ENCODE data around the gene NCOR1.

Gene NCOR1

DNA sequence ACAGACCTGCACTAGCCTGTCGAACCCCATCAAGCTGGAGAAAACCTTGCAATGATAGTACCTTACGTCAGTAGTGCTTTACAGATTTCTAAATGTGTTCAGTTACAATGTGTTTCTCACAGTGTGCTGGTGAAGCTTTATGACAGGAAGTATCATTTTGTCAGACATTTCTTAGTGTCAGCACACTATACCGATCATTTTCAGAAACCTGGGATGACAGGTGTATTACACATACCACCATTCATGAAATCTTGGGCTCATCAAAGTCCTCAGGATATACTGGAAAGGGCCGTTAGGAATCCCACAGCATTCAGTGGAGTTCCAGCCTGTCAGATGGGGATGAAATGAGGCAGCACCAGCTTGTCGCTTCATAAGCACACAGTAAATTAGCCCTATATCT, 188.4 kb downstream of the NCOR1 start:
- Histone ChIP-seq H3K4me1 (peaks cover 8% of the 10 kb centered on the region; the same call in 1 of the 2 replicates), H3K4me3 (no peak overlapping the region), H3K27me3 (no peaks in the 10 kb centered on the region), H3K9me3 (no peaks in the 10 kb centered on the region), H3K36me3 (peaks cover 96% of the 10 kb centered on the region), H3K27ac (no peak overlapping the region), H3K4me2 (no peak overlapping the region), H4K20me1 (peaks cover 42% of the 10 kb centered on the region), H3K9ac (no peak overlapping the region)
- TF ChIP-seq Cebpa-rat (IDR thresholded peaks at IDR 0.05), result no peak

DNA sequence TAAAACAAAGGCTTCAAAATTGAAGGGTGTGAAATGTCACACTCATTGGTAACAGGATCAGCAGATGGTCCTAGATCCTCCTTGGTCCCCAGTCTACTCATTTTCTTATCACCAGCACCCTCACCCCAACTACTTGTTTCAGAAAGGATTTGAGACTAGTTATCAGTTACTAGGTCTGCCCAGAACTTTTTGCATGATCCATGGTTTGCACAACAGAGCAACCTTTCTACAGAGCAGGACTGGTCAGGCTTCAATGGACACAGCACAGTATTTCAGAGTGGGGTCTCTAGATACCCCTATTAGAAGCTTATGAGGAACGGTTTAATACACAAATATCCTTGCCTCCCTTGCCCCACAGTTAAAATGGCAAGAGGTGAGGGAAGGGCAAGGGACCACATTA, 190.1 kb downstream of the NCOR1 start:
- peaks cover 94% of the 10 kb centered on the region for H3K36me3 ChIP-seq
- H3K9ac ChIP-seq, result no peak overlapping the region
- H3K27ac ChIP-seq, result no peak overlapping the region
- H3K4me2 ChIP-seq, result no peak overlapping the region
- H3K27me3 ChIP-seq, result no peaks in the 10 kb centered on the region
- H3K9me3 ChIP-seq, result no peaks in the 10 kb centered on the region
- no peak for TF ChIP-seq Cebpa-rat (IDR thresholded peaks at IDR 0.05)
- peaks cover 8% of the 10 kb centered on the region; the same call in 1 of the 2 replicates for H3K4me1 ChIP-seq
- H4K20me1 ChIP-seq, result peaks cover 58% of the 10 kb centered on the region
- H3K4me3 ChIP-seq, result no peak overlapping the region

DNA sequence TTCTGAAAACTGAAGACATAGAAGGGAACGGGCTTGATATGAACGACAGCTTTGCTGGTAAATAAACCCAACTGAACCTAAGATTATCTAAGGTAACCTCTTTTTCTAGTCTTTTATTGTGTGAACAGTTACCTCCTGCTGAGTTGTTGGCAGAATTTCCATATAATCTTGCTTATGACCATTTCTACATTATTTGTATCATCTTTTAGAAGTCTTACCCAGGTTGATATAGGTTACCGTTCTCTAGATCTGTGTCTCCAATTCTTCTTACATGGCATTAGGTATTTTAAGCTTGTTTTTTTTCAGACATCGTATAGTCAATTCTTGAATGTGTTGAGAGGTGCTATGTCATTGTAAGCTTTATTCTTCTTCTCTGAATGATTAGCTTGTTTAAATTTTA, 191.5 kb downstream of the NCOR1 start:
- Histone ChIP-seq H3K9me3 (no peaks in the 10 kb centered on the region), H4K20me1 (peaks cover 66% of the 10 kb centered on the region), H3K36me3 (peaks cover 90% of the 10 kb centered on the region), H3K4me2 (no peak overlapping the region), H3K4me1 (peaks cover 8% of the 10 kb centered on the region; the same call in 1 of the 2 replicates), H3K27me3 (no peaks in the 10 kb centered on the region), H3K9ac (no peak overlapping the region), H3K4me3 (no peak overlapping the region), H3K27ac (no peak overlapping the region)
- no peak for TF ChIP-seq Cebpa-rat (IDR thresholded peaks at IDR 0.05)

DNA sequence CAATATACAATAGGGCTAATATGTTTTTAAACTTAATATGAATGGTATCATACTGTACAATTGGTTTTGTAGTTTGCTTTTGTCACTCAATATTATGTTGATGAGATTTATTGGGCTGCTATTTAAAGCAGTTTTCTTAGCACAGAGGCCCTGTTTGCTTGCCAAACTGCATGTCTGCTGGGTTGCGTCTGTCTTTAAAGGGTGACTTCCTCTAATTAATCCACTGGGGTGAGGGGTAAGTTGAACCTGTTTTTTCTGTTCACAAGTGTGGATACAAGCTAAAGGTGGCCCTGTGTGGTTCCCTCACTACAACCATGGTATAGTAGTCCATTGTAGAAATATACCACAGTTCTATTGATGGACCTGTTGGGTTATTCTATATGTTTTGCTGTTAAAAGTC, 196.0 kb downstream of the NCOR1 start:
- Histone ChIP-seq H3K36me3 (peaks cover 77% of the 10 kb centered on the region), H3K9me3 (no peaks in the 10 kb centered on the region), H3K27me3 (no peaks in the 10 kb centered on the region), H3K9ac (no peak overlapping the region), H3K4me2 (no peak overlapping the region), H3K4me1 (peaks cover 8% of the 10 kb centered on the region; the same call in 1 of the 2 replicates), H3K27ac (no peak overlapping the region), H3K4me3 (no peak overlapping the region), H4K20me1 (peaks cover 76% of the 10 kb centered on the region)
- TF ChIP-seq Cebpa-rat (IDR thresholded peaks at IDR 0.05), result no peak

GRCh38 chr17:16013943-16014407, 201.4 kb downstream of the NCOR1 start:
- no peak overlapping the region for H3K4me2 ChIP-seq
- H4K20me1 ChIP-seq, result peaks cover 63% of the 10 kb centered on the region
- no peak overlapping the region for H3K4me3 ChIP-seq
- no peak overlapping the region for H3K27ac ChIP-seq
- no peaks in the 10 kb centered on the region for H3K4me1 ChIP-seq
- no peaks in the 10 kb centered on the region for H3K9me3 ChIP-seq
- H3K36me3 ChIP-seq, result peaks cover 78% of the 10 kb centered on the region
- H3K27me3 ChIP-seq, result no peaks in the 10 kb centered on the region
- no peak overlapping the region for H3K9ac ChIP-seq
- TF ChIP-seq Cebpa-rat (IDR thresholded peaks at IDR 0.05), result no peak

- no peak overlapping the region for H3K27ac ChIP-seq
- H4K20me1 ChIP-seq, result peaks cover 22% of the 10 kb centered on the region
- H3K27me3 ChIP-seq, result no peaks in the 10 kb centered on the region
- H3K4me2 ChIP-seq, result no peak overlapping the region
- no peaks in the 10 kb centered on the region for H3K4me1 ChIP-seq
- H3K9ac ChIP-seq, result no peak overlapping the region
- TF ChIP-seq Cebpa-rat (IDR thresholded peaks at IDR 0.05), result no peak
- H3K4me3 ChIP-seq, result no peak overlapping the region
- H3K9me3 ChIP-seq, result no peaks in the 10 kb centered on the region
- H3K36me3 ChIP-seq, result peaks cover 92% of the 10 kb centered on the region
Measured at GRCh38 chr17:16007439-16007838, 207.9 kb downstream of the NCOR1 start.

GRCh38 chr17:16005636-16006035, 209.7 kb downstream of the NCOR1 start:
- peaks cover 89% of the 10 kb centered on the region for H3K36me3 ChIP-seq
- TF ChIP-seq Cebpa-rat (IDR thresholded peaks at IDR 0.05), result no peak

GRCh38 chr17:16003841-16004240, 211.5 kb downstream of the NCOR1 start:
- Histone ChIP-seq H4K20me1 (peaks cover 39% of the 10 kb centered on the region), H3K9ac (no peak overlapping the region), H3K9me3 (peaks cover 12% of the 10 kb centered on the region; the same call in 1 of the 2 replicates), H3K4me1 (peaks cover 14% of the 10 kb centered on the region), H3K27ac (no peak overlapping the region), H3K27me3 (no peaks in the 10 kb centered on the region), H3K36me3 (peaks cover 79% of the 10 kb centered on the region), H3K4me3 (no peak overlapping the region), H3K4me2 (no peak overlapping the region)
- TF ChIP-seq Cebpa-rat (IDR thresholded peaks at IDR 0.05), result no peak

More at GRCh38 chr17:16005636-16006035, 209.7 kb downstream of the NCOR1 start:
- H3K4me2 ChIP-seq, result no peak overlapping the region
- H3K27me3 ChIP-seq, result no peaks in the 10 kb centered on the region
- H3K4me1 ChIP-seq, result peaks cover 10% of the 10 kb centered on the region
- H4K20me1 ChIP-seq, result peaks cover 31% of the 10 kb centered on the region
- H3K9ac ChIP-seq, result no peak overlapping the region
- no peak overlapping the region for H3K27ac ChIP-seq
- no peak overlapping the region for H3K4me3 ChIP-seq
- peaks cover 12% of the 10 kb centered on the region; the same call in 1 of the 2 replicates for H3K9me3 ChIP-seq

DNA sequence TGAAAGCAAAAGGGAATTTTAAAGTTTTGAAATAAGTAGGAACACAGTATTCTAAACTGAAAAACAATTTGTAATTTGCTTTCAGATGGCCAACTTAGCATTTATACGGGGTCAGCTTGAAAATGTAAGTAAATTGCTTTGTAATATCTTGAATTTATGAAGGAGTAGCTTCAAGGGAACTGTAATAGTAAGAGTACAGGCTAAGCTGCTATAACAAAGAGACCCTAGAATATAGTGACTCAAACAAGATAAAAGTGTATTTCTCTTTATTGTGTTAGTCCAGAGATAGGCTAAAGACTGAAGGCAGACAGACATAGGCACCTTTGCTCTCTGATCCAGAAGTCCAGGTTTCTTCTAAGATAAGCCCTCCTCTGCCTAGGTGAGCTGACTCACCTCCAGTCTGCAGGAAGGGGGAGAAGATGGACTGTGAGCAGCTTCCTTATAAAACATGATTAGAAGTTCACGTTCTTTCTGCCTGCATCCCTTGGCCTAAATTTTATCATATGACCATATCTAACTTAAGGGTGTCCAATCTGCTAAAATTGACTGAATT, 212.6 kb downstream of the NCOR1 start:
- Histone ChIP-seq H3K9me3 (peaks cover 12% of the 10 kb centered on the region; the same call in 1 of the 2 replicates), H4K20me1 (peaks cover 37% of the 10 kb centered on the region), H3K4me1 (peaks cover 22% of the 10 kb centered on the region), H3K9ac (no peak overlapping the region), H3K27me3 (no peaks in the 10 kb centered on the region), H3K4me3 (no peak overlapping the region), H3K4me2 (no peak overlapping the region), H3K36me3 (peaks cover 68% of the 10 kb centered on the region), H3K27ac (no peak overlapping the region)
- TF ChIP-seq Cebpa-rat (IDR thresholded peaks at IDR 0.05), result no peak

DNA sequence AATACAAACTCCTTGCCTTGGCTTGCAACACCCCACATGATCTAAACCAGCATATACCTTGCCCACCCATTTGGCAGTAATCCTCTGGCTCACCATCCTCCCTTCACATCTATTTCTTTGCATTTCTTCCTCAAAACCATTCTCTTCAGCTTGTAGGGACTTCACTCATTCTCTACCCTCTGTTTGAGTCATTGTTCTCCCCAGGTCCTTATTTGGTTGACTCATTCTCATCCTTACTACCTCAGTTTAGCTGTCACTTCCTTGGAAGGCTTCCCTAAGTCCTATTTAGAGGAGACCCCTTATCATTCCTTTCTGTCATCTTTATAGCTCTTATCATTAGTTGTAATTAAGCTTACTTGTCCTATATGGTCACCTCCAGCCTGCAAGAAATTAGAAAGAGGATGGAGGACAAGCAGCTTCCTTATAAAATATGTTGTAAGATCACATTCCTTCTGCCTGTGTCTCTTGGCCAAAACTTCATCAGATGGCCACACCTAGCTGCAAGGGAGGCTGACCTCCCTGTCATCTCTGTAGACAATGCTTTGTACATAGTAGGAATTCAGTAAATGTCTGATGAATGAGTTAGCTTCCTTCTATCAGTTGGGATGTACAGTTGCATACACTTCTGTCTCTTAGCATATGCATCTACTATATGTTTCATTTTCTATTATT, 214.0 kb downstream of the NCOR1 start:
- peak overlapping the region; percentile 90 for H3K4me3 ChIP-seq
- TF ChIP-seq Cebpa-rat (IDR thresholded peaks at IDR 0.05), result no peak
- H3K9ac ChIP-seq, result peak overlapping the region; percentile 91; the same call in 1 of the 2 replicates

More for the DNA sequence above, 214.0 kb downstream of the NCOR1 start:
- H3K4me1 ChIP-seq, result peaks cover 25% of the 10 kb centered on the region
- H3K36me3 ChIP-seq, result peaks cover 59% of the 10 kb centered on the region
- peaks cover 12% of the 10 kb centered on the region; the same call in 1 of the 2 replicates for H3K9me3 ChIP-seq
- peaks cover 32% of the 10 kb centered on the region for H4K20me1 ChIP-seq
- peak overlapping the region; percentile 86 for H3K4me2 ChIP-seq
- H3K27me3 ChIP-seq, result no peaks in the 10 kb centered on the region
- H3K27ac ChIP-seq, result no peak overlapping the region

Measured in BLaER1 (cell line).